GM18909 (cell line): Measurements from ENCODE around the gene DMBX1.

Experiments
- ATAC-seq: cut with Tn5 transposase; IDR thresholded peaks from one replicate; pipeline ENCODE4 v1.9.1; 2021; ENCODE audit warnings: mild to moderate bottlenecking; ENCODE audit not compliant: unreplicated experiment, poor library complexity

Gene DMBX1

GRCh38 chr1:46489638-46490405 lies at the start of gene DMBX1:
DMBX1 (plus strand) TSS chr1:46489836; CDS start chr1:46507011, 17,175 bp downstream.
- ATAC-seq, result no peak

GRCh38 chr1:46440478-46440877 lies 49.2 kb upstream of the DMBX1 start:
- ATAC-seq, result no peak

DNA sequence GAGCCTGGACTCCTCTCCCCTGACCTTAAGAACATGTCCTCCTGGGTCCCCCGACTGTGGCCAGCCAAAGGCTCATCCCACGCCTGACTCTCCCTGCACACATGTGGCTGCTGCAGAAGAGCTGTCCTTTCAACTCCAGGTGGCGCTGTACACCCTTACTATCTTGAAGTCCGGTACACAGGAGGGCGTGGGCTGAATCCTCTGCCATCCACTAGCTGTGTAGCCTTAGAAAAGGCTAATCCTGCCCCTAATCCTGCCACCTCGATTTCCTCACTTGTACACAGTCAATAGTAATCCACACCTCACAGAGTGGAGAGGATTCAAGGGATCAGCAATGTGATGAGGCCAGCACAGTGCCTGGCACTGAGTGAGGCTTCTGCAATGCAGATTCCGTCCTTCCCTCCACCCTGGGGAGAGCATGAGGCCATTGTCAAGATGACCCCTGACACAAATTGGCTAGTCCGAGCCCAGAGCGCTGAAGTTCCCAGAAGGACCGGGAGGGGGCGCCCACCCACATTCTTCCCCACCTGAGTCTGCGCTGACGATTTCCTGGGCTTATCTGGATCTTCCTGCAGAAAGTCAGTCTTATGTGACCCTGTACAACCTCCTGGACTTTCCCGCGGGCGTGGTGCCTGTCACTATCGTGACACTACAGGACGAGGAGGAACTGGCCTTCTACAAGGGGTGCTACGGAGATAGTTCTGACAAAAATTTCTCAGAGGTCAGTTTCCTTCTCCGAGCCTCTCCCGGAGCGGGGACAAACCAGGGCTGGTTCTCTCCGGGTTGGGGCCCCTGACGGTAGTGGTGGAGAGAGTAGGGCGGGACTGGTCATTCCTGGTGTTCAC lies 47.1 kb upstream of the DMBX1 start:
- ATAC-seq, result peak; percentile 78

- no peak for ATAC-seq
These were observed 45.2 kb upstream of the DMBX1 start for GRCh38 chr1:46444466-46444865.

GRCh38 chr1:46445773-46446256 lies 43.8 kb upstream of the DMBX1 start:
- ATAC-seq, result no peak

- no peak for ATAC-seq
These were observed 42.8 kb upstream of the DMBX1 start for GRCh38 chr1:46446646-46447498.

GRCh38 chr1:46447499-46448108 lies 42.0 kb upstream of the DMBX1 start:
- no peak for ATAC-seq

GRCh38 chr1:46448109-46448911 lies 41.3 kb upstream of the DMBX1 start:
- no peak for ATAC-seq

GRCh38 chr1:46449223-46450159 lies 40.1 kb upstream of the DMBX1 start:
- no peak for ATAC-seq

DNA sequence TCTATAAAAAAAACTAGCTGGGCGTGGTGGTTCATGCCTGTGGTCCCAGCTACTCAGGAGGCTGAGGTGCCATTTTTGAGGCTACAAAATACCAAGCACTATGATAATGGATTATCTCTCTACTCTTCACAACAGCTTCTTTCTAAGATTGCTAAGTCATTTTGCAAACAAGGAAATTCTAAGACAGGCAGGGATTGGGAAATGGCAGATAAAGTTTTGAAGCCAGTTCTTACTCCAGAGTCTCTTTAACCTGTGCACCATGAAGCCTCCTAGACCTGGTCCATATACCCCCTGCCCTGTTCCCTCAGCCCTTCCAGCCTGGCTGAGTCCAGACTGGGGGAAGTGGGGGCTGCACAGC lies 39.5 kb upstream of the DMBX1 start:
- ATAC-seq, result no peak

DNA sequence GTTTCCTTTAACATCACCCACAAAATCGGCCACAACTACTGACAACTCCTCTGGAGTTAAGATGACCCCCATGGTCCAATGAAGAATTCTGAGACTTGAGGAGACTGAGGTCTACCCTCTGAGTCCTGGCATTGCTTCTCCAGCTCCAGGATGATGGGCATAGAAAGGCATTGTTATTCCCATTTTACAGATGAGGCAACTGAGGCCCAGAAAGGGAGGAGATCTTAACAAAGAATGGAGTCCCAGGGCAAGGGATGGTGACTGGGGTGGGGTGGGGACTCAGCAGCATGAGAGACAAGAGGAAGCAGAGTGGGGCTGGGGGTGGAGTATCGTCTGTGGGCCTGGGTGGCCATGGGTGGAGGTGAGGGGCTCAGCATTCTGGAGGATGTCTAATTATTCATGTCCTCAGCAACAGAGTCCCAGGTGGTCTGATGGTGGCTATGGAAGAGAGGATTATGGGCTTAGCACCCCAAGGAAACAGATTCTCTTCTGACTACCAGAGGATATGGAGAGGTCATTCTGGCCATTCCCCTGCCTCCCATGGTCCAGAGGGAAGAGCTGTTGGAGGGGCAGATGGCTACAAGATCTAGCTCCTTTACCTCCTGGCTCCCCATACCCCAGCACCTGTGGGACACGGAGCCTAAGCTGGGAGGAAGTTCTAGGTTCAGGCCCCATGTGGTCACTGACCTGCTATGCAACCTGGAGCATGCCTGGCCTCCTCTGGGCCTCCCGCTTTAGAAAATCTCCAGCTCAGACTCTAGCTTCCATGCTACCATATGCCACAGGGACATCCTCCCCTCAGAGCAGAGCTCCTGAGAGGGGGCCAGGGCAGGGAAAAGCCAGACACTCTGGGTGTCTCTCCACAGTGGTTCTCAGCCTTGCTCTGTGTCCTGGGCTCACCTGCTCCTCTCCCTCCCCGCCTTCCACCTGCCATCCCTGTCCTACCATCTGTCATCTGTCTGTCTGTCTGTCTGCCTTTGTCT lies 37.4 kb upstream of the DMBX1 start:
- ATAC-seq, result no peak

DNA sequence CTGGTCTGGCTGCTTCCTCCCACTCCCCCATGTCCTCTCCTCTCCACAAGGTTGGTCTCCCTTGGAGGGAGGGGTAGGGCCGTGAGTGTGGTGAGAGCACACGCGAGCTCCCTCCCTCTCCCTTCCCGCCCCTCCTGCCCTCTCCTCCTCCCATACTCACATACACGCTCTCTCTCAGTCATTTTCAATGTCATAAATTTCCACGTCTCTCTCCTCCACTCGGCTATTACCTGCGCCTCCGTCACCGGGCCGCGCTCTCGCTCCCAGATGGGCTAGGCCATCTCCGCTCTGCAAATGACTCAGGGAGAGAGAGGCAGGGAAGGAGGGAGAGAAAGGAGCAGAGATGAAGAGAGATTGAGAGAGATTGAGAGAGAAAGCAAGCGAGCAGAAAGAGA lies 36.7 kb upstream of the DMBX1 start:
- ATAC-seq, result no peak

GRCh38 chr1:46453449-46453848 lies 36.2 kb upstream of the DMBX1 start:
- no peak for ATAC-seq

DNA sequence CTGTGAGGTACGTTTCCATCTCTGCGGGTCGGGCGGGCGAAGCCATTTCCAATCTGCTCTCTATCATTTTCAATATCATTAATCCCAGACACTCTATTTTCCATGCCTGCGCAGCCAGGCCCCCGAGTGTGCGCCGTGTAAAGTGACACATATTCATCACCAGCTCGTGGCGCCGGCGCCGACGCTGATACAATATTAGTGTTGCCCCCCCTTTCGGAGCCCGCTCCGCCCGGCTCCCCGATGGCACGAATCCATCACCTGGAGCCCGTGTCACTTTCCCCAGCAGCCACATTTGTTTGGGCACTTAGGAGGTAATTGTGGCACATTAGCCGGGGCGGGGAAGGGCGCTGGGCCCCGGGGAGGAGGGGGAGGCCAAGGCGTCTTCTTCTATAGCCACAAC lies 33.7 kb upstream of the DMBX1 start:
- ATAC-seq, result no peak

- no peak for ATAC-seq
These were observed 33.1 kb upstream of the DMBX1 start for GRCh38 chr1:46456411-46456963.

DNA sequence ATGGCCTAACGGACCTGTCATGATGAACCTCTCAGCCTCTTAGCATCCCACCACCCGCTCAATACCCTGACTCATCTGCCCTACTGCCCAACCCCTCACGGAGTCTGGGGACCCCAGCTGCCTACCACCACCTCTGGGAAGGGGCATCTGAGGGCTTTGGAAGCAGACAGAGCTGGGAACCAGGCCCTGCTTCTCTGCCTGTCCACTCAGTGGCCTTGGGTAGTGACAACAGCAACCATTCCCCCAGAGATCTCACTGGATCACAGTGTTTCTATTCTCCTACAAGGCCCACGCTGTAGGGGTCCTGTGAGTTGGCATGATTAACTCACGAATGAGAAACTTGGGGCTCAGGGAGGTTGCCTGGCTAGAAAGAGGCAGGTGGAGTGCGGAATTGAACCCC lies 32.5 kb upstream of the DMBX1 start:
- ATAC-seq, result no peak

DNA sequence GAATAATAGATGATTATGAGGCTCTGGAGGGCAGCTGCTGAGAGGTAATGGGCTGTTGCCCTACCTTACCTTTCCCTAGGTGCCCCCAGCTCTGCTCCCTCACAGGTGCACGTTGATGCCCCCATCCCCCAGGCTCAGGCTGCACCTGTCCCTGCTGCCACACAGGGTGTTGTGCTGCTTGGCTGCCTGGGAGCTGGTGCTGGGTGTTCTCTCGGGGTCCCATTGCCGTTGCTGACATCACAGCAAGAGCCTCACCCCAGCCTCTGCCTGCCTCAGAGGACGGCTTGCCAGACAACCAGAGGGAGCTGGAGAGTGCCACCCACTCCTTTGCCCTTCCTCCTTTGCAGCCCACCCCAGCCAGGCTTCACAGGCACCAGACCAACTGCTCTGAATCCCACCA lies 31.4 kb upstream of the DMBX1 start:
- ATAC-seq, result no peak
